AG04449 (cell line): ENCODE results near the gene BEAN1.

ENCODE experiments used
- CTCF ChIA-PET: fragments of 350-600 bp; formaldehyde crosslinking; extraction: SDS; loops from one replicate; lab custom pipeline; 2021; ENCODE audit warnings: antibody characterized with exemption; lab: Yijun Ruan, JAX
- POLR2A ChIA-PET: fragments of 400-600, 350-600 bp; formaldehyde crosslinking; extraction: SDS; loops from one replicate; lab custom pipeline; 2020; ENCODE audit warnings: antibody characterized with exemption, inconsistent platforms; lab: Yijun Ruan, JAX
- DNase-seq: peaks from one replicate; pipeline ENCODE4 v3.0.0-alpha.2; 2010; ENCODE audit warnings: low read depth, low spot score
- H3K4me3 ChIP-seq: 2 replicates; pipeline ENCODE4 v1.5.1; 2011; ENCODE audit warnings: low read depth, mild to moderate bottlenecking, control low read depth, low read length
- TF ChIP-seq, protein P1 (sequence below): IDR thresholded peaks from one replicate; pipeline ENCODE4 v1.5.1; 2011; ENCODE audit warnings: mild to moderate bottlenecking, moderate library complexity, low read length, control low read depth, inconsistent platforms; ENCODE audit not compliant: insufficient read depth; ENCODE audit errors: missing control alignments

The BEAN1 gene

DNA sequence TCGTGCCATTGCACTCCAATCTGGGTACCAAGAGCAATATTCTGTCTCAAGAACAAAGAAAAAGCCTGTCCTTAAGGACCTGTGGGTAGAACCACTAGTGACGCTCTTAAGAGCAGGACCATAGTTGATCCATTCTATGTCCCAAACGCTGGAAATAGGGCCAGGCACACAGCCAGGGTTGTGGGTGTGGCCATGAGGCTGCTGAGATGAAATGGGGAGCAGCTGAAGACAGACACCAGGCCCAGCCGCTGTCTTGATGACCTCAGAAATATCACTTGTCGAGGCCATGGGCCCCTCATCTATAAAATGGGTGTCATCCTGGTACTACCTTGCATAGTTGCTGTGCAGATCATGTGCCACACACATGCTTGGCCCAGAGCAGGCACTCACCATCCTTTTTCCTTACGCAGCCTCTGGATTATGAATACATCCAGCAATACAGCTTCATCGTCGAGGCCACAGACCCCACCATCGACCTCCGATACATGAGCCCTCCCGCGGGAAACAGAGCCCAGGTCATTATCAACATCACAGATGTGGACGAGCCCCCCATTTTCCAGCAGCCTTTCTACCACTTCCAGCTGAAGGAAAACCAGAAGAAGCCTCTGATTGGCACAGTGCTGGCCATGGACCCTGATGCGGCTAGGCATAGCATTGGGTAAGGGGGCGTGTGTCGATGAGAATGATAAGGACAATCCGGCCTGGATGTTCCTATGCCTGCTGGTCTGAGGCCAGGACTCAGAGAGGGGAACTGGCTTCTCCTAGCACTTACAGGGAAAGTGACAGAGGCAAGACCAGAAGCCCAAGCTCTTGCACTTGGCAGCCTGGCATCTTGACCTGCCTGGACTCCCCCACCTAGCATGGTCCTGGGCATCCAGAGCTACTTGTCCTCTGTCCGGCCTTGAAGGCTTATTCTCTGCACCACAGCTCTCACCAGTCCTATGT, 35.1 kb upstream of the BEAN1 start:
- TF ChIP-seq, protein P1, sequence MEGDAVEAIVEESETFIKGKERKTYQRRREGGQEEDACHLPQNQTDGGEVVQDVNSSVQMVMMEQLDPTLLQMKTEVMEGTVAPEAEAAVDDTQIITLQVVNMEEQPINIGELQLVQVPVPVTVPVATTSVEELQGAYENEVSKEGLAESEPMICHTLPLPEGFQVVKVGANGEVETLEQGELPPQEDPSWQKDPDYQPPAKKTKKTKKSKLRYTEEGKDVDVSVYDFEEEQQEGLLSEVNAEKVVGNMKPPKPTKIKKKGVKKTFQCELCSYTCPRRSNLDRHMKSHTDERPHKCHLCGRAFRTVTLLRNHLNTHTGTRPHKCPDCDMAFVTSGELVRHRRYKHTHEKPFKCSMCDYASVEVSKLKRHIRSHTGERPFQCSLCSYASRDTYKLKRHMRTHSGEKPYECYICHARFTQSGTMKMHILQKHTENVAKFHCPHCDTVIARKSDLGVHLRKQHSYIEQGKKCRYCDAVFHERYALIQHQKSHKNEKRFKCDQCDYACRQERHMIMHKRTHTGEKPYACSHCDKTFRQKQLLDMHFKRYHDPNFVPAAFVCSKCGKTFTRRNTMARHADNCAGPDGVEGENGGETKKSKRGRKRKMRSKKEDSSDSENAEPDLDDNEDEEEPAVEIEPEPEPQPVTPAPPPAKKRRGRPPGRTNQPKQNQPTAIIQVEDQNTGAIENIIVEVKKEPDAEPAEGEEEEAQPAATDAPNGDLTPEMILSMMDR: no peak
- H3K4me3 ChIP-seq: no peak overlapping the region
- CTCF ChIA-PET: interaction anchor here (2.0 kb wide), 1 partner anchor 14 kb away, joined by 18 read pairs; no protein-coding TSS in a partner anchor
- DNase-seq: no peak
- POLR2A ChIA-PET: no interaction called here

DNA sequence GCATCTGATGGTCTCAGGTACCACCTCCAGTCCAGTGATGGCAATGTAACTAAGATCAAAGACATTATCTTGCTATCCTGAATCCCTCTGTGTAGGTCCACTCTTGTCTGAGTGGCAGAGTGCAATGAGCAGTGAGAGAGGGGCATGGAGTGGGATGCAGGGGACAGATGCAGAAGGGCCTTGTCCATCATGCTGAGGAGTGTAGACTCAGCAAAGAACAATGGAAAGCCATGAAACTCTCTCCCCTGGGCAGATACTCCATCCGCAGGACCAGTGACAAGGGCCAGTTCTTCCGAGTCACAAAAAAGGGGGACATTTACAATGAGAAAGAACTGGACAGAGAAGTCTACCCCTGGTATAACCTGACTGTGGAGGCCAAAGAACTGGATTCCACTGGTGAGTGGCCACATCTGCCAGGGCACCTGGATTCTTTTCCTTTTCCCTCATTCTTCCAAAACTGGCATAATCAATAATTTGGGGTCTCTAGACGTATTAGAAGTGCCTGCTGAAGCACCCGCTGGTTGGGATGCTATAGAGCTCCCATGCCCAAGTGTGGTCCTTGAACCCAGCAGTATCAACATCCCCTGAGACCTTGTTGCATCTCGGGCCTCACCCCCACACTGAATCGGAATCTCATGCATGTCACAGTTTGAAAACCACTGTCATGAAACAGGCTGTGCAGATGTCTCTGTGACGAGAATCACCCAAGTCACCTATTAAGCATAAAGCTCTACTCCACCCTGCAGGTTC, 31.1 kb upstream of the BEAN1 start:
- ChIA-PET POLR2A (no interaction called here), CTCF (interaction anchor here (0.9 to 3.0 kb wide), 3 partner anchors 10 to 356 kb away, joined by 3 to 23 read pairs (median 3); no protein-coding TSS in a partner anchor)
- no peak for DNase-seq
- no peak overlapping the region for H3K4me3 ChIP-seq
- TF ChIP-seq, protein P1: no peak

DNA sequence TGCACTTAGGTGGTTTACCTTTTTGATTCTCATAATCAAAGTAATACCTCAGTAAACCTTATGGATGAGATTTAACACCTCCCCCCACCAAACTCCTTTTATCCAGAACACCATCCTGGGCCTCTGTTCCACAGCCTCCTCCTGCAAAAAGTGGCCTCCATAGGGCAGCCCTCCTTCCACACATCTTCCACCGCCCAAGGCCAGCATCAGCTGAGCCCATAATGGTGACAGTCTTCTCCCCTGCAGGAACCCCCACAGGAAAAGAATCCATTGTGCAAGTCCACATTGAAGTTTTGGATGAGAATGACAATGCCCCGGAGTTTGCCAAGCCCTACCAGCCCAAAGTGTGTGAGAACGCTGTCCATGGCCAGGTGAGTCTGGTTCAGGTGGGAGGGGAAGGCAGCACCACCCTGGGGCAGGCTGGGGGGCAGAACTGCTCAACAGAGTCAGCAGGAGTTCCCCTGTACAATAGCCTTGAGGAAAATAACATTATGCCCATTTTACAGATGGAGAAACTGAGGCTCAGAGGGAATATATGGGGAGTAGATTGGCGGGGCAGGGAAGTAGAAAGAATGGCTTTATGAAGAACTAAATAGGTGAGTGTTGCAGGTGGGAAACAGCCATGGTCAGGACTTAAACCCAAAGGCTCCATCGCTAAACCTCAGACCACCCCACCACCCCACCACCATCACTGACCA, 29.2 kb upstream of the BEAN1 start:
- CTCF ChIA-PET: no interaction called here
- TF ChIP-seq, protein P1: no peak
- H3K4me3 ChIP-seq: no peak overlapping the region
- no peak for DNase-seq
- POLR2A ChIA-PET: no interaction called here

DNA sequence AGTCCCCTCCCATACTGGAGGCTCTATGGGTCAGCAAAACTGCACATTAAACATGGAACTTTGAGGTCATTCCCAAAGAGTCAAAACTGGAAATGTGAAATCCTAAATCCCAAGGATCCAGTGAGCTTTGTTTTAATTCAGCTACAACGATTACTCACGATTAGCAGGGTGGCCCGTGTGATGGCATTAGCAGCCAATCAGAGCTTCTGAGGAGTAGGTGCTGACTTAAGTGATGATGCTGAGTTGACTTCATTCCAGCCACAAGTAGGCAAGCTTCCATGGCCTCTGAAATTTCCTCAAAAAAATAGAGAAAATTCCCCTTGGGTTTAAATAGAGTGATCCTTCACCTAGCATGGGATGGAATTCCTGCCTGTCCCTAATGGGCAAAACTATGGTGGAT, 28.1 kb upstream of the BEAN1 start:
- TF ChIP-seq, protein P1: no peak
- ChIA-PET CTCF (interaction anchor here (1.4 kb wide), 1 partner anchor 209 kb away, joined by 5 read pairs; no protein-coding TSS in a partner anchor), POLR2A (no interaction called here)
- DNase-seq: no peak
- no peak overlapping the region for H3K4me3 ChIP-seq

DNA sequence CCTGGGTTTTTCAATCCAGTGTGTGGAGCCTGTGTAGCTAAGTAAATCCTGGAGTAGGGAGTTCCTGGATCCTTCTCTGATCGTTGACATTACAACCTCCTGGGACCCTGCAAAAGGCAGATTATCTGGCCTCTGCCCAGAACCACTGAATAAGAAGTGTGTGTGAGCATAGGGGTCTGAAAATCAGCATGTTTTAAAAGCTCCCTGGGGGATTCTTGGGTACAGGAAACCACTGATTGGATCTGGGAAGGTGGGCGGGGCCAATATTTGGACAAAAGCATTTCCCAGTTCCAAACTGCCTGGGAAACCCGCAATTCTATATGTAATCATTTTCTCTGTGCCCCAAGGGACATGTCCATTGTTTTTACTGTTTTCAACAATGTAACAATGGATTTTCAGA, 27.2 kb upstream of the BEAN1 start:
- H3K4me3 ChIP-seq: no peak overlapping the region
- DNase-seq: no peak
- ChIA-PET POLR2A (no interaction called here), CTCF (interaction anchor here (0.7 to 1.4 kb wide), 5 partner anchors 43 to 208 kb away, joined by 3 to 5 read pairs (median 5); no protein-coding TSS in a partner anchor)
- TF ChIP-seq, protein P1: no peak
